HG03103 (cell line): ENCODE measurements around the gene C6orf47.

Experiments used
- ATAC-seq: cut with Tn5 transposase; IDR thresholded peaks from one replicate; pipeline ENCODE4 v1.9.1; 2021; ENCODE audit warnings: low read depth; ENCODE audit not compliant: unreplicated experiment

The C6orf47 gene

DNA sequence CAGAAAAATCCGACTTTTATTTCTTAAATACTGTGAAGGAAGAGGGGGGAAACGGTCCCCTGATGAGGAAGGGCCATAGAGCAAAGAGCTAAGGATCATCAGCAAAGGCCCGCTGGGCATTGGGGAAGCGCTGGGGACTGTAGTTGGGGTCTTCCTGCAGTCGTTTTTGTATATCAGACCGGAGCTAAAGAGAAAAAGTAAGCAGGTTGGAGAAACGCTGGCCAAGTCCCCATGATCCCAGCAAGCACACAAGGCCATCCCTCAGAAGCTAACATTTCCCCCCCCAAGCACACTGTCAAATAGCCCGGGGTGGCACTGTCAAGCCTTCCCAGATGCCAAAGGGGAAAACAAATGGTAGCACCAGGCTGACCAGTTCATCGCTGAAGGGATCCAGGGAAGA lies 21.5 kb downstream of the C6orf47 start:
- no peak for ATAC-seq

DNA sequence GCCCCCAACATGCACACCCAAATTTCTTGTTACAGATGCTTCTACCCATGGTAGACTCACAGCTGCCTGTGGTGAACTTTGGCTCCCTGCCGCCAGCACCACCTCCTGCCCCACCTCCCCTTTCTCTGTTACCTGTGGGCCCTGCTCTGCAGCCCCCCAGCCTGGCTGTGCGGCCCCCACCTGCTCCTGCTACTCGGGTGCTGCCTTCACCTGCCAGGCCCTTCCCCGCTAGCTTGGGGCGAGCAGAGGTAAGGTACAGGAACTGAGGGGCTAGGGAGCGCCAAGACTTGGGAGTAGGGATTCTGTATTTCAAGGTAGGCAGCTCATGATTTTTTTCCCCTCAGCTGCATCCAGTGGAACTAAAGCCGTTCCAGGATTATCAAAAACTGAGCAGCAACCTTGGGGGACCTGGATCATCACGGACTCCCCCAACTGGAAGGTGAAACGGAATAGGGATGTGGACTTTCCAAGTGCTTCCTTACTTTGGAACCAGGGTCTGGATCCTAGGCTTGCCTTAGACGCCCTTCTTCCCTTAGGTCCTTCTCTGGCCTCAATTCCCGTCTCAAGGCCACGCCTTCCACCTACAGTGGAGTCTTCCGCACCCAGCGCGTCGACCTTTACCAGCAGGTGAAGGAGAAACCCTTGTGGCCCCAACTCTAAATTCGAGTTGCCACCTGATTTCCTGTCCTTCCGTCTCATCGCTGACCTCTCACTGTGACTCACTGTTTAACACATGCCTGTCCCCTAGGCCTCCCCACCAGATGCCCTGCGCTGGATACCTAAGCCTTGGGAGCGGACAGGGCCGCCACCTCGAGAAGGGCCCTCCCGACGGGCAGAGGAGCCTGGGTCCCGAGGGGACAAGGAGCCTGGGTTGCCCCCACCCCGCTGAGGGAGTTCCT lies 23.6 kb downstream of the C6orf47 start:
- no peak for ATAC-seq

DNA sequence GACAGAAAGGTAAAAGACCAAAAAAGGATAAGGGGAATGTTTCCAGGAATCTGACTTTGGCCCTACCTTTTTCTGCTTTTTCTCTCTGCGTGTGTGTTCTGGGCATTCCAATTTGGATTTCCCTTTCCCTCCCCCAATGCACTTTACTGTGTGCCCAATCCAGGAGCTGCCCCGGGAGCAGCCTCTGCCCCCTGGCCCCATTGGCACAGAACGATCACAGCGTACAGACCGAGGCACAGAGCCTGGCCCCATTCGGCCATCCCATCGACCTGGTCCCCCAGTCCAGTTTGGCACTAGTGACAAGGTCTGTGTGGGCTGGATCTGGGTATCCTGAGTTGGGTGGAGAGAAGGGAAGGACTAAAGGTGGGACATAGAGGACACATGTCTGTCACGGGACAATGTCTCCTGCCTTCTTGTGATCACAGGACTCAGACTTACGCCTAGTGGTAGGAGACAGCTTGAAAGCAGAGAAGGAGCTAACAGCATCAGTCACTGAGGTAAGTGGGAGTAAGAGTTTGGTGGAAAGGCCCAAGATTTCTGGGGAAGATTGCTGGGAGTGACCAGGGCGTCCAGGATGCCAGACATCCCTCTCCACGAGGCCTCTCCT lies 25.5 kb downstream of the C6orf47 start:
- no peak for ATAC-seq

DNA sequence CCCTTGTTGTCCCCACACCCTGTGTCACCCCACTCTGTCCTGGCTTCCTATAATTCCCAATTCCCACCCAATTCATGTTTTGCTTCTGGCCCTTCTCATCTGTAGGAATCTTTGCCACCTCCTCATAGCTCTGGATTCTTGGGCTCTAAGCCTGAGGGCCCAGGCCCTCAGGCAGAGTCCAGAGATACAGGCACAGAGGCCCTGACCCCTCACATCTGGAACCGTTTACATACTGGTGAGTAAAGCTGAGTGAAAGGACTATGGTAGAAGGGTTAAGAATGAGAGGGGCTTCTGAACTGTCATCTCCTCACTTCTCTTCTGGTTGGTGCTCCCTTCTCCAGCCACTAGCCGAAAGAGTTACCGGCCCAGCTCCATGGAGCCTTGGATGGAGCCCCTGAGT lies 26.4 kb downstream of the C6orf47 start:
- ATAC-seq, result no peak

DNA sequence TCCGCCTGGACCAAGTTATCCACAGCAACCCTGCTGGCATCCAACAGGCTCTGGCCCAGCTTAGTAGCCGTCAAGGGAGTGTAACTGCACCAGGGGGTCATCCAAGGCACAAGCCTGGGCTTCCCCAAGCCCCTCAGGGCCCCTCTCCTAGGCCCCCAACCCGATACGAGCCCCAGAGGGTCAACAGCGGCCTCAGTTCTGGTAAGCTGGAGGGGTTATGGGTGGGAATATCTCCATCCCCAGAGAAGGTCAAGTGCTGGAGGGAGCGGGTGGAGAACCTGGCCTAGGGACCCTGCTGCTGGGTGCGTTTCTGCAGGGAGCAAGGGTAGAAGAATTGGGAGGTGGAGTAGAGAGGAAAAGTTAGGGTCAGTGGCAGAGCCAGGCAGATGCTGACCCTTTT lies 27.1 kb downstream of the C6orf47 start:
- no peak for ATAC-seq

DNA sequence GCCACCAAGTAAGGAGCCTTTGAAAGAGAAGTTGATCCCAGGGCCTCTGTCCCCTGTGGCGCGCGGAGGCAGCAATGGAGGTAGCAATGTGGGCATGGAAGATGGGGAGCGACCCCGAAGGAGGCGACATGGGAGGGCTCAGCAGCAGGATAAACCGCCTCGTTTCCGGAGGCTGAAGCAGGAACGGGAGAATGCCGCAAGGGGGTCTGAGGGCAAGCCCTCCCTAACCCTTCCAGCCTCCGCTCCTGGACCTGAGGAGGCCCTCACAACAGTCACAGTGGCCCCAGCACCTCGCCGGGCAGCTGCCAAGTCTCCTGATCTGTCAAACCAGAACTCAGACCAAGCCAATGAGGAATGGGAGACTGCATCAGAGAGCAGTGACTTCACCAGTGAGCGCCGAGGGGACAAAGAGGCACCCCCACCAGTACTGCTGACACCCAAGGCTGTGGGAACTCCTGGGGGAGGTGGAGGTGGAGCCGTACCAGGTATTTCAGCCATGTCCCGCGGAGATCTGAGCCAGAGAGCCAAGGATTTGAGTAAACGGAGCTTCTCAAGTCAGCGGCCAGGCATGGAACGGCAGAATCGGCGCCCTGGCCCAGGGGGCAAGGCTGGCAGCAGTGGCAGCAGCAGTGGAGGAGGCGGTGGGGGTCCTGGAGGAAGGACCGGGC lies 28.2 kb downstream of the C6orf47 start:
- no peak for ATAC-seq

DNA sequence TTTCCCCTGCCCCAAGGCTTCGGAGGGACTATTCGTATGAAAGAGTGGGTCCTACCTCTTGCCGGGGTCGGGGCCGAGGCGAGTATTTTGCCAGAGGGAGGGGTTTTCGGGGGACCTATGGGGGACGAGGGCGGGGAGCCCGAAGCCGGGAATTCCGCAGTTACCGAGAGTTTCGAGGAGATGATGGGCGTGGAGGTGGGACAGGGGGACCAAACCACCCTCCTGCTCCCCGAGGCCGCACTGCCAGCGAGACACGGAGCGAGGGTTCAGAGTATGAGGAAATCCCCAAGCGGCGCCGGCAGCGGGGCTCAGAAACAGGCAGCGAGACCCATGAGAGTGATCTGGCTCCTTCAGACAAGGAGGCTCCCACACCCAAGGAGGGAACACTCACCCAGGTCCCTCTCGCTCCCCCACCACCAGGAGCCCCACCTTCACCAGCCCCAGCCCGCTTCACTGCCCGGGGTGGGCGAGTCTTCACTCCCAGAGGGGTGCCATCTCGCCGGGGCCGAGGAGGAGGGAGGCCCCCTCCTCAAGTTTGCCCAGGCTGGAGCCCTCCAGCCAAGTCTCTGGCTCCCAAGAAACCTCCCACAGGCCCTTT lies 28.8 kb downstream of the C6orf47 start:
- no peak for ATAC-seq

DNA sequence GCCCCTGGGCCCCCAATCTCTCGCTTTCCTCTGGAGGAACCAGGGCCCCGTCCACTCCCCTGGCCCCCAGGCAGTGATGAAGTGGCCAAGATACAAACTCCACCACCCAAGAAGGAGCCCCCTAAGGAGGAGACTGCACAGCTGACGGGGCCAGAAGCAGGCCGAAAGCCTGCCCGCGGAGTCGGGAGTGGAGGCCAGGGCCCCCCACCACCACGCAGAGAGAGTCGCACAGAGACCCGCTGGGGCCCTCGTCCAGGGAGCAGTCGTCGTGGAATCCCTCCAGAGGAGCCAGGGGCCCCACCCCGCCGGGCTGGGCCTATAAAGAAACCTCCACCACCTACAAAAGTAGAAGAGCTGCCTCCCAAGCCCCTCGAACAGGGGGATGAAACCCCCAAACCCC lies 29.4 kb downstream of the C6orf47 start:
- no peak for ATAC-seq

DNA sequence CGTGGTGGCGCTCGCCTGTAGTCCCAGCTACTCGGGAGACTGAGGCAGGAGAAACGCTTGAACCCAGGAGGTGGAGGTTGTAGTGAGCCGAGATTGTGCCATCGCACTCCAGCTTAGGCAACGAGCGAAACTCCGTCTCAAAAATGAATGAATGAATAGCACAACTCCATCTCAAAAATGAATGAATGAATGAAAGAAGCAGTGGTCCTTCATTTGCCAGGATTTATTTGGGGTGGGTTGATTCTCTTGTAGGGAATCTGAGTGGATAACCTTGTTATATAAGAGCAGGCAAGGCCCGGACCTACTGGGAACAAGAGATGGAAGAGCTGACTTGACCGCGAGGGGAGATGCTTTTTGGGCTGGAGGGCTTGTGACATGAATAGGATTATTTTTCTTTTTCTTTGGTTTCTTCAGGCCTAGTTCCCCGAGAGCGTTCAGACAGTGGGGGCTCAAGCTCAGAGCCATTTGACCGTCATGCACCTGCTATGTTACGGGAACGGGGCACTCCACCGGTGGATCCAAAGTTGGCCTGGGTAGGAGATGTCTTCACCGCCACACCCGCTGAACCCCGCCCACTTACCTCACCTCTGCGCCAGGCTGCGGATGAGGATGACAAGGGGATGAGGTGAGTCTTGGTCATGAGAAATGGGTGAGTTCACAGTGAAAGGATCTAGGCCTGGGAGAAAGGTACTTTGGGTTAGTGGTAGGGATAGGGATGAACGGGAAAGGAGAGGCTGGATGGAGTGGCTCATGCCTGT lies 30.2 kb downstream of the C6orf47 start:
- no peak for ATAC-seq

DNA sequence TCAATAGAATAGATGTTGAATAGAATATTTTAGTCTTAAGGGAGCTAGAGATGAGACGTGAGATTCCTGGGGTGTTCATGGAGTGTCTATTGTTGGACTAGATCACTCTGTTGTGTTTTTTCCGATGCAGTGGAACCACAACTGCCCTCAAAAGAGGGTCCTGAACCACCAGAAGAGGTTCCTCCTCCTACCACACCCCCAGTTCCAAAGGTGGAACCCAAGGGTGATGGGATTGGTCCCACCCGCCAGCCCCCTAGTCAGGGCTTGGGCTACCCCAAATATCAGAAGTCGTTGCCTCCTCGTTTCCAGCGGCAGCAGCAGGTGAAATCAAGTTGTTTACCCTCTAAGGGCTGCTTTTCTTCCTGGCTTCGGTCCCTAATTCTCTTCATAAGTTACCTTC lies 31.6 kb downstream of the C6orf47 start:
- ATAC-seq, result no peak

DNA sequence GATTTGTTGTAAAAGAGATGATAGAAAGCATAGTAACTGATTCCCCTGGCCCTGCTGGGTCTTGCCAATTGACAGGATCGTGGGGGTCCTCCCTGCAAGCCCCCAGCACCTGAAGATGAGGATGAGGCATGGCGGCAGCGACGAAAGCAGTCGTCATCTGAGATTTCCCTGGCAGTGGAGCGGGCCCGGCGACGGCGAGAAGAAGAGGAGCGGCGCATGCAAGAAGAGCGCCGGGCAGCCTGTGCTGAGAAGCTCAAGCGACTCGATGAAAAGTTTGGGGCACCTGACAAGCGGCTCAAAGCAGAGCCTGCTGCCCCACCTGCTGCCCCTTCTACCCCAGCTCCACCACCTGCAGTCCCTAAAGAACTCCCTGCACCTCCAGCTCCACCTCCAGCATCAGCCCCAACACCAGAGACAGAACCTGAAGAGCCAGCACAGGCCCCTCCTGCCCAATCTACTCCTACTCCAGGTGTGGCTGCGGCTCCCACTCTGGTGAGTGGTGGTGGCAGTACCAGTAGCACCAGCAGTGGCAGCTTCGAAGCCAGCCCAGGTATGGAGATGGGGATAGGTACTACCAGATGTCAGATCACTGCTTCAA lies 32.8 kb downstream of the C6orf47 start:
- ATAC-seq, result no peak

DNA sequence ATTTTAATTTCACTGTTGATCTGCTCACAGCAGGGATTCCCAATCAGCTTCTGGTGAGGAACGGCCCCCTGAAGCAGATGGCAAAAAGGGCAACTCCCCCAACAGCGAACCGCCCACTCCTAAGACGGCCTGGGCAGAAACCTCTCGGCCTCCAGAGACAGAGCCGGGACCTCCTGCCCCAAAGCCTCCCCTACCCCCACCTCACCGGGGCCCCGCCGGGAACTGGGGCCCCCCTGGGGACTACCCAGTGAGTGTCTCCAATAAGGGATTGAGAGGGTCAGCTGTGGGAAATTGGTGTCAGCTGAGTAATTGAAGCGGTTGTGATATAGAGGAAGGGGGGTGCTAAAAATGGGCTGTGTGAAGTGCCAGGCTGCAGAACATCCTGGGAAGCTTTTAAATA lies 33.6 kb downstream of the C6orf47 start:
- no peak for ATAC-seq

DNA sequence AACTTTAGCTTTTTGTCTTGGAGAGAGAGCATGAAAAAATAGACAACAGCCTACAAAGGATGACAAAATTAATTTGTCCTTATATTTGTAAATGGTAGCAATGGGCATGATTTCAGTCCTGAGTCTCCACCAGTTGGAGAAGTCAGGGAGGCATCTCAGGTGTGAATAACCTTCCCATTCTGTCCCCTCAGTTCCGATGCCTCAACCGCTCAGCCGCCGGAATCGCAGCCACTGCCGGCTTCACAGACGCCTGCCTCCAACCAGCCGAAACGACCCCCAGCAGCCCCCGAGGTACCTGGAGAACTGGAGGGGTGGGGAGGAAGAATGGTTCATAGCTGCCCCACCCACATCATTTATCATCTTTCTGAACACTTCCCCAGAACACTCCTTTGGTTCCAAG lies 36.5 kb downstream of the C6orf47 start:
- no peak for ATAC-seq

DNA sequence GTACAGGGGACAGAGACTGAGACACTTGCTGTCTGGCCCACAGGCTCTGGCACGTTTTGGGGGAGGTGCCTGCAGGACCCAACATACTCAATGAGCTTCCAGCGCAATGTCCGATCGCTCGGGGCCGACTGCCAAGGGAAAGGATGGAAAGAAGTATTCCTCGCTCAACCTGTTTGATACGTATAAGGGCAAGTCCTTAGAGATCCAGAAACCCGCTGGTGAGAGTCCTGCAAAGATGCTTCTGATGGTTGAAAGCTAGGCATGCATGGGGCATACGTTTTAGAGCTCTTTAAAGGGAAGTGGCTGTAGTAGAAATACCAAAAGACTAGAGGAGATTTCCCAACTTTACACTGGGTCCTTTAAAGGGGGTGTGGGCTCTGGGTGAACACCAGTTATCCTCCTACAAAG lies 37.9 kb downstream of the C6orf47 start:
- ATAC-seq, result no peak

DNA sequence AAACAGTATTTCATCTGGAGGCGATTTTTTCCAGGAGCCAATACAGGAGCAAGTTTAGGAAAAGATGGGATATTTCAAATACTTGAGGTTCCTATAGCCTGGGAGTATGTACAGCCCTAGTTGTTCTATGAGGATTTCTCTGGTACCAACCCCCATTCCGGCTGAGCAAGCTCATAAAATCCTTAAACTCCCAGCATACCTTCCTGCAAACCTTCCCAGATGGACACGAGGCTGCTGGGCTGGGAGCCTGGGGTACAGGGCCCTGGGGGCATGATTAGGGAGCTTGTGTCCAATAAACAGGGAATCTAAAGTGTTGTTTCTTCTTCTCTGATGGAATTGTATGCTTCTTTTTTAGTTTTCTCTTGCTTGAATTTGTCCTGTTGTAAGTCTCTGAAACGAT lies 38.6 kb downstream of the C6orf47 start:
- no peak for ATAC-seq

DNA sequence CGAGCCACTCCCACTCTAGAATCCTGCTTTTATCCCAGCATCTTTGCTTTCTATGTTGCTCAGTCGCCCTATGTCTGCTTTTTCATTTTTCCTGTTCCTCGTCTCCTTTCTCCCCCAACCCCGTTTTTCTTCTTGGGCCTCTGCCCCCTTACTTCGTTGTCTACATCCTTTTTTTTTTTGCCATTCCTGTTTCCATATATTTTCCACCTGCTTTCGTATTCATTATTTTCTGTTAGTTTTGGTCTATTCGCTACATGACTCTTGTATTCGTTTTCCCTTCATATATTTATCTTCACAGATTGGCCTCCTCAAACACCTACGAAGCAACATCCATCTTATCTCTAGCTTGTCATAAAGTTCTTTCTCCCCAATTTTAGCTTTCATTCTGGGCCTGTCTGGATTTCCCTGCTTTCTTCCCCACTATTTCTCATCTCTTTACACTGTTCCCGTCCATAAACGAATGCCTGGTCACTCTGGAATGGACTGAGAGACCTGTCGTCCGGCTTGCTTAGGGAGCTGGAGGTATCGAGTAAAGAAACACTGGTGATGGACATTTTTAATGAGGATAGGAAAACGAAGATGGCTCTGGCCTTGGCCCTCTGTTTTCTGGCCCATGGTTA lies 39.1 kb downstream of the C6orf47 start:
- no peak for ATAC-seq

DNA sequence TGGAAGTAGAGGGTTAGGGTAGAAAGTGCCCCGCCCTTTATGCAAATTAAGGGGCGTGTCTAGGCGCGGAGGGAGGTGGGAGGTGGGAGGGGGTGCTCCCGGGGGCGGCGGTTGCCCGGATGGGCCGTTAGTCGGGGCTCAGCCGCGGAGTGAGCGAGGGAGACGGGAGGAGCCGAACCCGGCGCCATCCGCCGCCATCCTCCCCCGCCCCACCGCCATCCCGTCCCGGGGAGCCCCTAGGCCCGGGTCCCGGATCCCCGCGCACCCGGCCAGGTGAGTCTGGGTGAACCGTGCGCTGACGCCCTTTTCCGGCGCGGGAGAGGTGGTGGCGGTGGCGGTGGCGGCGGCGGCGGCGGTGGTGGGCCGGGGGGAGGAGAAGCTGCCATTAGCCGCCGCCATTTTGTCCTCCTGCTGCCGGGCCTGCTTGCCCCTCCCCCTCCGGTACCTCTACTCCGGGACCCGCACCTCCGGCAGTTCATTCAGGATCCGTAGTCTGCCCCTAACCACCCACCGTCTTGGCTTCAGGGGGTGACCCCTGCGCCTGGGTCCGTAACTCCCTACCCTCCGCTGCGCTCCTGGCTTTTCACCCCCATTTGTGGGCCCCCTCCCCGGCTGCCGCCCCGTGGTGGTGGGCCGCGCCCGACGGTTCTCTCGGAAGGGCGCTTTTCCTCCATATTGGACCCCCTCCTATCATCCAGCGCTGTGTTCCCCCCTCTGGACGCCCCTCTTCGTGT lies 39.8 kb downstream of the C6orf47 start, which contains the start of gene PRRC2A:
Gene PRRC2A, plus strand, starts transcription at position 130 of the 734 bp plus-strand sequence. CDS start 2,075 bp downstream, outside the sequence.
- peak; percentile 38 for ATAC-seq

DNA sequence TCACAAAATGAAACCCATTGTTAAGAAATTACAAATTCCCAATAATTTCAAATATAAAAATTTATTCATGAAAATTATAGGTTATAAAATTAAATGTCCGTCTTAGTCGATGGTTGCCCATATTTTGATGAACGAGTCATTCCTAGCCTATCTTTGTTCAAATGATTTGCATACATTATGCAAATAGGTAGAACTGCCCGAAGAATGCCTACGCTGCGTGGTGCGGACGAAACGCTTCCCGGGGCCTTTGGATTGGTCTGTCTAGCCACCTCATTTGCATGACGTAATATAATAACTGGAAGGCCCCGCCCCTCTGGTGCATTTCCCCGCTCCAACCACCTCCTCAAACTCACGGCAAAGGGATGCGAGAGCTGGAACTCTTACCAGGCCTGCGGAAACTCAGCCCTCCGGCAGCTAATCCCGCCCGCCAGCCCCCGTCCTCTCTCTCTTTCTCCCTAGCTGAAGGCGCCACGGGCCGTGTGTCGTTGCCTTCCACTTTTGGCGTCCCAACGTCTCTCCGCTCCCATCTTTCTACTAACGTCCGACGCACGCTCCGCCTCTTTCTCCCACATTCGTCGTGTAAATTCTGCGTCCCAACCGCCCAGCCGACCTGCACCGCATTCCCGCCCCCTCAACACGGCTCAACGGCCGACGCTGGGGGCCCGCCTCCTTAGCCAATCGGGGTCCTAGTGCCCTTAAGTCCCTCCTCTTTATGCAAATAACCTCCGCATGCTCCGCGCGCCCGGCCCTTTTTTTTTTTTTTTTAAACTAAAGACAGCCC lies 40.6 kb downstream of the C6orf47 start:
- peak; percentile 66 for ATAC-seq
